Measurements from ENCODE around the gene HDAC9. TPM values are rescaled to one million over a fixed set of nuclear protein-coding genes. Genes with fewer than 3 reads are reported as not detected.
A peak's percentile ranks its signal among the peaks of the same experiment; 100 is the strongest.

Gene HDAC9
- total RNA-seq, 1 experiment from 2014 or later: 17.1 TPM

DNA sequence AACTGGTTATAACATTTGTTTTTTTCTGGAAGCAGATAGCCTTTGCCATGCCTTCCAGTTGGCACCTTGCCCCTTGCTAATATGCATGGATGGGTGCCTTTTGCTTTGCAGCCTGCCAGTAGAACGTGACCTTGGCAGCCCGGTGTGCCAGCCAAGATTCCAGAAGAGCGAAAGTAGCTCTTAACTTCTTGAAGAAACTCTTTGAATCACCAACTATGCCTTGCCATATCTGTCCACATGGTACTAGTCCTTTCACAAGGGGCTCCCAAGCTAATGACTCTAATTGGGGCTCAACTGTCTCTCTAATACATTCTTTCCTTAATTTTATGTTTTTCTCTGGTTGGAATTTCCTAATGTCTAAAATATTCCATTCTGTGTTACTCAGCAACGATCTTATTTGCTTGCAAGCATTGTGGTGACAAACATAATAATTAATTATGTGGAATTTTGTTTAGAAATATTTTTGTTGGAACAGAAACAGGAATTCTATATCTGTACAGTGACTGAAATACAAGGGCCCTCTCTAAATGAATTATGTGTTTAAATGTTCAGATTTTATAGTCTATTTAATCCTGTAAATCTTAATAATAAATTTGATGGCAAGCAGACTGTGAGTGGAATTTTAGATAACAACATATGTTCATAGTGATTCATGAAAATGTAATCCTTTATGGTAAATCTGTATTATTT, 45.8 kb downstream of the HDAC9 start:
- DNase-seq (ENCODE audit: low read depth, low spot score): no peak
- Histone ChIP-seq H3K27ac (ENCODE audit: low read length) (peak overlapping the region; percentile 82), H3K27me3 (ENCODE audit: control insufficient read depth, insufficient read depth, low read length) (no peaks in the 10 kb centered on the region), H3K4me3 (ENCODE audit: low read depth in 2 of 2, low read length in 2 of 2) (peak overlapping the region in 1 of 2 experiments; percentile 19; a peak in 1 of 4 replicates), H3K4me1 (ENCODE audit: control insufficient read depth, insufficient read depth, low read length) (peaks cover 18% of the 10 kb centered on the region), H3K36me3 (ENCODE audit: control insufficient read depth, insufficient read depth, low read length) (no peaks in the 10 kb centered on the region), H3K9me3 (ENCODE audit: control insufficient read depth, insufficient read depth, low read depth, low read length) (no peaks in the 10 kb centered on the region)
- TF ChIP-seq POLR2AphosphoS5 (IDR thresholded peaks at IDR 0.05; ENCODE audit: low read depth, low read length) (no peak), TCF7L2 (IDR thresholded peaks at IDR 0.05; ENCODE audit: low read depth, low read length) (peak; percentile 63; the same call in 1 of the 2 replicates)
- intact Hi-C loops (cut with micrococcal nuclease; ENCODE audit: unreplicated experiment) (no loop called here), in situ Hi-C loops (cut with HindIII; ENCODE audit: low pct_unique_long_range_greater_than_20kb, low sequenced_read_pairs) (no loop called here)
- ChIA-PET CTCF (interaction anchor here (0.7 kb wide), 1 partner anchor 1174 kb away, joined by 10 read pairs; no protein-coding TSS in a partner anchor), POLR2A (interaction anchor here (0.6 kb wide), 1 partner anchor 57 kb away, joined by 3 read pairs; no protein-coding TSS in a partner anchor)
- ATAC-seq: peak; percentile 79
- no TSS peak for BruUV-seq (replicated peaks)

DNA sequence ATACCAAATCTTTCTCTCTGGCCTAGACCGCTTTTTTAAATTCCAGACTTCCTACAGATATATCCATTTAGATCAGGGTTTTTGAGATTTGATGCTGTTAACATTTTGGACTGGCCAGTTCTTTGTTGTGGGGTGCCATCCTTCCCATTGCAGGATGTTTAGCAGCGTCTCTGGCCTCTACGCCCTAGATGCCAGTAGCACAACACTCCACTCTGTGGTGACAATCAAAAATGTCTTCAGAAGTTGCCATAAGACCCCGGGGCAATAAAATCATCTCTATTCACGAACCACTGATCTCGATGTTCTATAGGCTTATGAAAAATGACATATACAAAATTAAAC, 46.3 kb downstream of the HDAC9 start:
- no peak for DNase-seq (ENCODE audit: low read depth, low spot score)
- in situ Hi-C loops (cut with HindIII; ENCODE audit: low pct_unique_long_range_greater_than_20kb, low sequenced_read_pairs) (no loop called here), intact Hi-C loops (cut with micrococcal nuclease; ENCODE audit: unreplicated experiment) (no loop called here)
- Histone ChIP-seq H3K9me3 (ENCODE audit: control insufficient read depth, insufficient read depth, low read depth, low read length) (no peaks in the 10 kb centered on the region), H3K4me3 (ENCODE audit: low read depth in 2 of 2, low read length in 2 of 2) (no peak overlapping the region), H3K4me1 (ENCODE audit: control insufficient read depth, insufficient read depth, low read length) (peaks cover 18% of the 10 kb centered on the region), H3K36me3 (ENCODE audit: control insufficient read depth, insufficient read depth, low read length) (no peaks in the 10 kb centered on the region), H3K27me3 (ENCODE audit: control insufficient read depth, insufficient read depth, low read length) (no peaks in the 10 kb centered on the region), H3K27ac (ENCODE audit: low read length) (peak overlapping the region; percentile 82)
- peak; percentile 80 for ATAC-seq
- BruUV-seq (replicated peaks): no TSS peak
- POLR2A ChIA-PET: interaction anchor here (0.6 kb wide), 1 partner anchor 58 kb away, joined by 3 read pairs; no protein-coding TSS in a partner anchor
- TF ChIP-seq TCF7L2 (IDR thresholded peaks at IDR 0.05; ENCODE audit: low read depth, low read length): no peak
- TF ChIP-seq, protein P1, sequence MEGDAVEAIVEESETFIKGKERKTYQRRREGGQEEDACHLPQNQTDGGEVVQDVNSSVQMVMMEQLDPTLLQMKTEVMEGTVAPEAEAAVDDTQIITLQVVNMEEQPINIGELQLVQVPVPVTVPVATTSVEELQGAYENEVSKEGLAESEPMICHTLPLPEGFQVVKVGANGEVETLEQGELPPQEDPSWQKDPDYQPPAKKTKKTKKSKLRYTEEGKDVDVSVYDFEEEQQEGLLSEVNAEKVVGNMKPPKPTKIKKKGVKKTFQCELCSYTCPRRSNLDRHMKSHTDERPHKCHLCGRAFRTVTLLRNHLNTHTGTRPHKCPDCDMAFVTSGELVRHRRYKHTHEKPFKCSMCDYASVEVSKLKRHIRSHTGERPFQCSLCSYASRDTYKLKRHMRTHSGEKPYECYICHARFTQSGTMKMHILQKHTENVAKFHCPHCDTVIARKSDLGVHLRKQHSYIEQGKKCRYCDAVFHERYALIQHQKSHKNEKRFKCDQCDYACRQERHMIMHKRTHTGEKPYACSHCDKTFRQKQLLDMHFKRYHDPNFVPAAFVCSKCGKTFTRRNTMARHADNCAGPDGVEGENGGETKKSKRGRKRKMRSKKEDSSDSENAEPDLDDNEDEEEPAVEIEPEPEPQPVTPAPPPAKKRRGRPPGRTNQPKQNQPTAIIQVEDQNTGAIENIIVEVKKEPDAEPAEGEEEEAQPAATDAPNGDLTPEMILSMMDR (IDR thresholded peaks at IDR 0.05): peak; percentile 37; the same call in 1 of the 2 replicates
- CTCF ChIA-PET: no interaction called here

DNA sequence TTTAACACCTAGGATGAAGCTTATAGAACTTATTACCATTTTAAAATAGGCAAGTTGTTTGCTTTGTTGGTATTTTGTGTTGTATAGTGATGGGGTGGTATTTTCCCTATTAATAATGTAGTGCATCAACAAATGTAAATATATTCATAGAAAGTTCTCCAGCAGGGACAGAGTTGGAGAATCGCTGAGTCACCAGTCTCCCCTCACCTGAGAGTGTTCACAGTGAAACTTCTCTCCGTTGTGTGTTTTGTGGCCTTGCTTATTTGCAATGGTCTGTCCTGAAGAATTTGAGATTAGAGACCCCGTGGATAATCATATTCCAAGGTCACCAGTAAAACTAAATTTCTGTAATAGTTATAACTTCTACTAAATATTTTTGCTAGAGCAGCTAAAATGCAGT, 51.0 kb downstream of the HDAC9 start:
- in situ Hi-C loops (cut with HindIII; ENCODE audit: low pct_unique_long_range_greater_than_20kb, low sequenced_read_pairs): no loop called here
- TF ChIP-seq, protein P1 (IDR thresholded peaks at IDR 0.05): no peak
- TF ChIP-seq POLR2AphosphoS5 (IDR thresholded peaks at IDR 0.05; ENCODE audit: low read depth, low read length) (no peak), SIN3A (IDR thresholded peaks at IDR 0.05; ENCODE audit: borderline replicate concordance, insufficient read depth, low read depth, low read length) (no peak), TCF7L2 (IDR thresholded peaks at IDR 0.05; ENCODE audit: low read depth, low read length) (no peak)
- TF ChIP-seq, protein P2, sequence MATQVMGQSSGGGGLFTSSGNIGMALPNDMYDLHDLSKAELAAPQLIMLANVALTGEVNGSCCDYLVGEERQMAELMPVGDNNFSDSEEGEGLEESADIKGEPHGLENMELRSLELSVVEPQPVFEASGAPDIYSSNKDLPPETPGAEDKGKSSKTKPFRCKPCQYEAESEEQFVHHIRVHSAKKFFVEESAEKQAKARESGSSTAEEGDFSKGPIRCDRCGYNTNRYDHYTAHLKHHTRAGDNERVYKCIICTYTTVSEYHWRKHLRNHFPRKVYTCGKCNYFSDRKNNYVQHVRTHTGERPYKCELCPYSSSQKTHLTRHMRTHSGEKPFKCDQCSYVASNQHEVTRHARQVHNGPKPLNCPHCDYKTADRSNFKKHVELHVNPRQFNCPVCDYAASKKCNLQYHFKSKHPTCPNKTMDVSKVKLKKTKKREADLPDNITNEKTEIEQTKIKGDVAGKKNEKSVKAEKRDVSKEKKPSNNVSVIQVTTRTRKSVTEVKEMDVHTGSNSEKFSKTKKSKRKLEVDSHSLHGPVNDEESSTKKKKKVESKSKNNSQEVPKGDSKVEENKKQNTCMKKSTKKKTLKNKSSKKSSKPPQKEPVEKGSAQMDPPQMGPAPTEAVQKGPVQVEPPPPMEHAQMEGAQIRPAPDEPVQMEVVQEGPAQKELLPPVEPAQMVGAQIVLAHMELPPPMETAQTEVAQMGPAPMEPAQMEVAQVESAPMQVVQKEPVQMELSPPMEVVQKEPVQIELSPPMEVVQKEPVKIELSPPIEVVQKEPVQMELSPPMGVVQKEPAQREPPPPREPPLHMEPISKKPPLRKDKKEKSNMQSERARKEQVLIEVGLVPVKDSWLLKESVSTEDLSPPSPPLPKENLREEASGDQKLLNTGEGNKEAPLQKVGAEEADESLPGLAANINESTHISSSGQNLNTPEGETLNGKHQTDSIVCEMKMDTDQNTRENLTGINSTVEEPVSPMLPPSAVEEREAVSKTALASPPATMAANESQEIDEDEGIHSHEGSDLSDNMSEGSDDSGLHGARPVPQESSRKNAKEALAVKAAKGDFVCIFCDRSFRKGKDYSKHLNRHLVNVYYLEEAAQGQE (IDR thresholded peaks at IDR 0.05; ENCODE audit: insufficient read depth in 1 of 2, low read depth in 2 of 2, low read length in 1 of 2): no peak
- Histone ChIP-seq H3K9me3 (ENCODE audit: control insufficient read depth, insufficient read depth, low read depth, low read length) (no peaks in the 10 kb centered on the region), H3K27me3 (ENCODE audit: control insufficient read depth, insufficient read depth, low read length) (no peaks in the 10 kb centered on the region), H3K27ac (ENCODE audit: low read length) (peak overlapping the region; percentile 36; the same call in 1 of the 2 replicates), H3K4me3 (ENCODE audit: low read depth in 2 of 2, low read length in 2 of 2) (no peak overlapping the region), H3K4me1 (ENCODE audit: control insufficient read depth, insufficient read depth, low read length) (peaks cover 9% of the 10 kb centered on the region), H3K36me3 (ENCODE audit: control insufficient read depth, insufficient read depth, low read length) (no peaks in the 10 kb centered on the region)
- POLR2A ChIA-PET: no interaction called here
- no peak for ATAC-seq
- intact Hi-C loops (cut with micrococcal nuclease; ENCODE audit: unreplicated experiment): no loop called here
- DNase-seq (ENCODE audit: low read depth, low spot score): no peak
- CTCF ChIA-PET: no interaction called here
- no TSS peak for BruUV-seq (replicated peaks)
